HG02870 (cell line): ENCODE measurements around the gene ACSS3.

ENCODE experiments used
- ATAC-seq: cut with Tn5 transposase; IDR thresholded peaks from one replicate; pipeline ENCODE4 v1.9.1; 2021; ENCODE audit warnings: mild to moderate bottlenecking, moderate library complexity; ENCODE audit not compliant: unreplicated experiment

Gene ACSS3

DNA sequence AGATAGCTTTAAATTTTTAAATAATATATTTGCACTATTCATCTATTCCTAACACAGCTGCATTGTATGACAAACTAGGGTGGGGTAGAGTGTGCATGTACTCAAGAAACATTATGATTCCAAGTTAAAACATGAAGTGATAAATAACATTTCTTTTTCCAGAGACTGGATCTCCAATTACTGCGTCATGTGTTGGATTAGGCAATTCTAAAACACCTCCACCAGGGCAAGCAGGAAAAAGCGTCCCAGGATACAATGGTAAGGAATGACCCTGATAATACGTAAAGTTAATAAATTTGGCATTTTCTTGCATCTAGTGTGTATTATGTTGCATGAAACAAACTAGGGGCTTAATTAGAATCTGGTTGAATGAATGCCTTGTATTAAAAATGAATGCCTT, 138.9 kb downstream of the ACSS3 start:
- no peak for ATAC-seq

DNA sequence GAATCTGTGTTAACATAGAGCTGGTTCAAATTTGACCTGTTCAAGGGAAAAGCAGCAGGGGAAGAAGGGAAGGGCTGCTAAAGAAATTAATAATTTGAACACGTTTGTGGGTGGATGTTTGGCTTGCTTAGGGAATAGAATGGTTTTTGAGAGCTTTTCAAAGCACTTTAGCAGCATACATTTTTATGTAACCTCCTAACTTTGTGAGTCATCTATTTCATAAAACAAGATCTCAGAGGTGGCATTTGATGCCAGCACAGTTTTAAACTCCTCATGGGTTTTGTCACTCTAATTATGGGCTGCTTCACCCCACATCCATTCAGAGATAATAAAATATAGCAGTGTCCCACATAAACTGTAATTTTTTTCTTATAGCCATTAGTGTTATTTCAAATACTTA, 143.8 kb downstream of the ACSS3 start:
- no peak for ATAC-seq

DNA sequence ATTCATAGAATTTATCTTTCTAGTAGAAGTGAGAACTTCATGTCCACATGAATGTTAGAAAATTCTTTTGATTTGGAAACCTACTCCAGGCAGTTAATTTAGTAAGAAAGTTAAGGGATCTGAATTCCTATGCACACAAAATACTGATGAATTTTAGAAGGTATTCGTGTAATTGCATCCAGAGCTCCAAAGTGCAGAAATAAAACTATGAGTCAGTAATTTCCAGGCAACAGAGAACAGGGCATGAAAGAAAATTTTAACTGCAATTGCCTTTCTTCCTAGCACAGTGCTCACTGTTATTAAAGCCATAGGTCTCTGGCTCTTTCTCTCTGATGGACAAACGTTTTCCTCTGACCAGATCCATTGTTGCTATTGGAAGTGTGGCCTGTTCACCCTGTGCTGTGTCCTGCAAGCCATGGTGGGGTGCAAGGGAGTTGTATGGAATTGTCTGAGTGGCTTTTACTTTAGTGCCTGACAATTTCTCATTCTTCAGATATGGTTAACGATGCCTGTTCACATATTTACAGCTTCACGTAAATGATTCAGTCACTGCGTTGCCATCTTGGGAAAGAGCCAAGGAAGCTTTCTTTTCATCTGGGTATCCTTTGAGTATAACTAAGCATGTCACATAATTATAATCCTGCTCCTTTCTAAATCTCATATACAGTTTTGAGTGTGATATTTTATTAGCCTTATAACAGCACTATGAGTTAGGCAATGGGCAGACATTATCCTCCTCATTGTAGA, 145.1 kb downstream of the ACSS3 start:
- ATAC-seq = no peak

DNA sequence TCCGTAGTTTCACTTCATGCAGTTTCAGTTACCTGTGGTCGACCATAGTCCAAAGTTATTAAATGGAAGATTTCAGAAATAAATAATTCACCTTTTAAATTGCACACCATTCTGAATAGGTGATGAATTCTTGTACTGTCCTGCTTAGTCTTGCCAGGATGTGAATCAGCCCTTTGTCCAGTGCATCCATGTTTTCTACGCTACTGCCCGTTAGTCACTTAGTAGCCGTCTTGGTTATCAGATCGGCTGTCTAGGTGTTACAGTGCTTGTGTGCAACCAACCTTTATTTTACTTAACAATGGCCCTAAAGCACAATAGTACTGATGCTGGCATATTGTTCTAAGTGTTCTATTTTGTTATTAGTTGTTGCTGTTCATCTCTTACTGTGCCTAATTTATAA, 146.7 kb downstream of the ACSS3 start:
- no peak for ATAC-seq

DNA sequence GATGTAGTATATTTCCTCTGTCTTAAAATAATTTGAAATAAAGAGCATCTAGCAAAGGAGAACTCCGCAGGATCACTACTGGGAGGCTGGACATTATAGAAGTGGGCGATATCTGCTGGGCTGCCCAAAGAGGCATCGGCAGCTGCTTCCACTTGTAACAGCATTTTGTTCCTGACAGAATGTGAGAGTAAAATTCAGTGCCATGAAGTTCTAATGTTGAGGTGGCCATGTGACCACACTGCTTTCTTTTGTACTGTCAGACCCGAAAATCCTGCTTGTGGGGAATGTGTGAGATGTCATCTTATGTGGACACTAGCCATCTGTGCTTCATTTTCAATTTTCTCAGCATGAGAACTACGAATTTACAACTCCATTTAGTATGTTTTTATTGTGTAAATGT, 151.9 kb downstream of the ACSS3 start:
- ATAC-seq = no peak

DNA sequence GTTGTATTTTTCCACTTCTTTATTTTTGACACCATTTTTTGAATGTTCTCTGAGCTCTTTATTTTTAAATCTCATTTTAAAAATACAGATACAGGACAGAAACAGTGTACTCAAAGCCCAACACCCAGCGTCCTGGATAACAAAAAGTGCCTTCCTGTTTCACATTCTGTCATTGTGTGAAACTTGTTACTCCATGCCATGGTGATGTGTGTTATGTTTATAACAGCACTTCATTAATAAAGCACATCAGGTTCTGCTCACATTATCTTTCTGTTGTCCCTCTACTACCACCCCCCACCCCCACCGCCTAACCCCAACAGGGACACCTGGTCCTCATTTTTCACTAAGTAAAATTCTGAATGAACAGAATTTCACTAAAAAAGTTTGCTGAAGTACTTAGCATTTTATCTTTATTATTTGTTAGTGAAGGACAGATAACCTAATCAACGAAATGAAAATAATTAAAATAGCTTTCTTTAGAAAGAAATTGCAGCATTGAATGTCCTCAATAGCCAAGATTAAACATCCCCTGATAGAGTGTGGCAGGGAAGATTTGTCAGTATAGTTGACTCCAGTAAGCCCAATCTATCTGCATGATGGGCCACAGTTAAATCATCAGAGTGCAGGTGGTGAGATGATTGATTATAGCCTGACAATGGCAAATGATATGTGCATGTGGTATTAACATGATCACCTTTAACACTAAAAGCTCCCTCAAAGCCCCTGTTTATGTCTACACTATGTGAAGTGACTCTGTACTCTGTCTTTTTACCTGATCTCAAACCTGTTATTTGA, 153.9 kb downstream of the ACSS3 start:
- no peak for ATAC-seq

DNA sequence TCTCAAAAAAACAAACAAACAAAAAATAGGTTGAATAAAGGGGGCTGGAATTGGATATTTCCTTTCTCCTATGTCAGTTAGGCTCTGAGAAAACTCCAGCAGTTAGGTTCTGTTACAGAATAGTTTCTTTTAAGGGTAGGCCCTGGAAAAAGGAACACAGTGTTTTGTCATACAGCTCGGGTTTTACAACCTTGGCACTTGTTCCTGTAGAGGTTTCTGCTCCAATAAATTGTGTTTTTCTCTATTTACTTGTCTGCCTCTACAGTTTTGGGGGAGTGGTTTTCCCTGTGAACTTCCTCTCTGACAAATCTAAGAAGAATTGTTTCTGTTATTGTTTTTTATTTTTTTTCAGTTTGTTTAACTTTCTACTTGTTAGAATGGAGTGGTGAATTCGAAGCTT, 167.6 kb downstream of the ACSS3 start:
- ATAC-seq = no peak

DNA sequence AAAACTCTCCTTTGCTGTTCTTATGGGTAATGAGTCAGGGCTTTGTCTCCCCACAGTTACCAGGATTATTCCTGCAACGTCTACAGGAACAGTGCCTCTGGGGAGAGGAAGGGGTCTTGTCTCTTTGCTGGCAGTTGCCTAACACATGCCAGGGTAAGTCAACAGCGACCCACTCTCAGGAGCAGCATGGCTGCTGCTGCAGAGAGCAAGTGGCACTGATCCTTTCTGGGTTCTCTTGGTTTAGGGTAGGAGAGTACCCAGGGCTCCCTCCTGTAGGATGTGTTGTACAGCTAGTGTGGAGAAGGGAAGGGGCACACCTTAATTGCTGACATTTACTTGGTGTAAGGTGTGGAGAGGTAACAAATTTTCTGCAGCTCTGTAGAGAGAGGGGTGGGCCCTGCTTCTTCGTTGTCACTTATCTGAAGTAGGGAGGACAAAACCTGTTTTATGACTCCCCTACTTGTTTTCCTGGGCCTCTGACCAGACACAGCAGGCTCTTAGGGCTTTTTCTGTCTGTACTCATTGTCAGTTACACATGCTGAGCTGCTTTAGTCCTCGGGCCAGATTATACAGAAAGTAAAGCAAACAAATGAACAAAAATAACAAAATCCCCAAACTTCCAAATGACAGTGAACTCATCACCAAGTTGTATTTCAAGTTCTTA, 168.2 kb downstream of the ACSS3 start:
- ATAC-seq = no peak

DNA sequence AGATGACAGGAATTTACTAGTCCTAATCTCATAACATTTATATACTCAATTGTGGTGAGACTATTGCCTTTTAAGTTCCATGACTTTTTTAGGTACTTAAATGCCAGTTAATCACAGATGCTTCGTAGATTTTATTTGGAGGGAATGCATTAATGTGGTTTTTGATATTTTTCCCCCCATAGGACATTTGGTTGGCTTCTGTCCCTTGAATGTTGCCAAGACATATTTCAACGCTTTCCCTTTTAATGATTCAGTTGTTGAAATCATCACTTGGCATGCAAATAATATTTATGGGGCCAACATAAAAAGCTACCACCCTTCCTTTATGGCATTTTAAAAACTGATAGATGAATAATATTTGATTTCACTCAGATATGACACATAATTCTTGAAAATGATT, 172.1 kb downstream of the ACSS3 start:
- ATAC-seq = no peak

DNA sequence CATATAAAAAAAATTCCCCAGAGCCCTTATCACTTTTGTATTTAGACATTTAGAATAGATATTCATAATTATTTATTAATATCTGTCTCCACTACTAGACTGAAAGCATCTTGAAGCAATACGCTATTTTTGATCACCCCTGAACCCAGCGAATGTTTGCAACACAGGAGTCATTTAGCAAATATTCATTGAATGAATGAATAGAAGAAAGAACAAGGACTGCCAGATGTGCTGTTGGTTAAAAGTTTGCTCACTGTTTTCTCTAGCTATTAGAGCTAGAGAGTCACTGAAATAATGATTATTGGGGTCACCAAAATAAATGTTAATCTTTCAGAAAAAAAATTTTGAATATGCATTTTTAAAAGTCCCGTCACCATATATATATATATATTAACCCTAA, 174.3 kb downstream of the ACSS3 start:
- ATAC-seq = no peak

DNA sequence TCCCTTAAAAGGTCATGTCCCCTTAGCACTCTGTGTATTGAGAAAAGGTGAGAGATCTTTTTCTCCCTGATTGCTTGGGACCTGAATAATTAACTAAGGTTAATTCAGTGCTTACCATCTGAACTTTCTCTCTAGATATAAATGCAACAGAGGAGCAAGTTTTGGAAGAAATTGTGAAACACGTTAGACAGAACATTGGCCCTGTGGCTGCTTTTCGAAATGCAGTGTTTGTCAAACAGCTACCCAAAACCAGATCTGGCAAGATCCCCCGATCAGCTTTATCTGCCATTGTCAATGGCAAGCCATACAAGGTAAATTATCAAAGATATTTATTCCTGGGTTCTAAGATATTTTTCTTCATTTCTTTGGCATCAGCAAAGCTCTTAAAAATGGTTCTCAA, 175.5 kb downstream of the ACSS3 start:
- no peak for ATAC-seq

DNA sequence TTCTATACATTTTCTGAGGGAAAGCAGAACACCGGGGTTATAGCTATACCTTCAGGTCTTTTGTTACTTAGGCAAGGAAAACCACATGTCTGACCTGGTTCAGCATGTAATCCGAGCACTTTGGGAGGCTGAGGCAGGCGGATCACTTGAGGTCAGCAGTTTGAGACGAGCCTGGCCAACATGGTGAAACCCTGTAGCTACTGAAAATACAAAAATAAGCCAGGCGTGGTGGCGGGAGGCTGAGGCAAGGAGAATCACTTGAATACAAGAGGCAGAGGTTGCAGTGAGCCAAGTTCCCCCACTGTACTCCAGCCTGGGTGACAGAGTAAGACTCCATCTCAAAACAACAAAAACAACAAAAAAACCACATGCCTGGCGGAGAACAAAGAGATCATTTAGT, 177.6 kb downstream of the ACSS3 start:
- no peak for ATAC-seq

DNA sequence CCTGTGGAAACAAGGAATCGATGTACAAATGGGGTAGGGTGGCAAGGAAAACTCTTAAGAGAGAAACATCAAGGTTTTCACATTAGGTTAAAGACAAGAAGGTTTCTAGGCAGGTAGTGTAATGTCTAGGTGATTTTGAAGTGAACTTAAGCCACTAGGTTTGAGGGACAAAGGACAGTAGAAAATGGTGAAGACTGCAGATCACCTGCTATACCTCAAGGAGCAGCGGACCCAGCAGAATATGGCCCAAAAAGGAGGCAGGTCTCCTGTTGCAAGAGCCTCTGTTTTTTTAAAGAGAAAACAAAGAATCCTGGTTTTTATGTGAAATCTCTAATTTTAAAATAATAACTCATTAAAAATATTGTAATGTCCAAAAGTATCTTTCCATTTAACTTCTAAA, 178.1 kb downstream of the ACSS3 start:
- ATAC-seq = no peak

DNA sequence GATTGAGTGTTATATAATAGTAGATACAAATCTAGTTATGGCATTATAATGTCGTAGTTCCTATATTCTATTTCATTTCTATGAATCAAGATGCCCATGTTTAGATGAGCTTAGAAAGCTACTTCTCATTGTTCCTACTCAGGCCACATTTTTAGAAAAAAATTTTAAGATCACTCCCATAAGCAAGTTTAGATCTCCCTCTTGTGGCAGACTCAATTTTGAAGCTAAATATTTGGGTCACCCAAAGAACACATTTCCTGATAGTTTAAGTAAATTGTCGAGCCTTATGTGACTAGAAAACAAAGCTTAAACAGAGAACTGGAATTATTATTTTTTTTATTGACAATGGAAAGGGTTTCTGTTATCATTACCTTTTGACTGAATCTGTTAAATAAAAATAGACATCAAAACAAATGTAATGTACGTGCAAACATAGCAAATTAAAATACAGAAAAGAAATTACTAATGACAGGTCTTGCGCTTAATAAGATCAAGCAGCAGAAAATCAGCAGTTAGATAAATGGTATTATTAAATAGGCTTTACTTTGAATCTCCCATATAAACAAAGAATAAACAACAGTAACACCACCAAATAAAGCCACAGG, 180.2 kb downstream of the ACSS3 start:
- ATAC-seq = no peak

DNA sequence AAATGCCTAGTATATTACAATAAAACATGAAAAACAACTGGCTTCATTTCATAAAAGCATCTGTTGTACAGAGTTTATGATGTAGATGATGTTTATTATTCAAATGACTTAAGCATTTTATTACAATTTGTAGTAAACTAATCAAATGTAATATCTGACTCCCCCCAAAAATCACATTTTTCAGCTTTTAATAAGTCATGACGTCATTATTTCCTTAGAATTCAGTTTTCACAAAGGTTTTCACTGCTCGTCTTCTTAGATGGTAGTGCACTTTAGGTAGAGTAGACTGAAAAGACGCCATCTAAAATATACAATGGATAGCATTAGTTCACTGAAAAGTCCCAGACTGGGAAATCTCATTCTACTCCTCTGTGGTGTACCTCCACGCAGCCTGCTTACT, 181.5 kb downstream of the ACSS3 start:
- ATAC-seq = no peak

DNA sequence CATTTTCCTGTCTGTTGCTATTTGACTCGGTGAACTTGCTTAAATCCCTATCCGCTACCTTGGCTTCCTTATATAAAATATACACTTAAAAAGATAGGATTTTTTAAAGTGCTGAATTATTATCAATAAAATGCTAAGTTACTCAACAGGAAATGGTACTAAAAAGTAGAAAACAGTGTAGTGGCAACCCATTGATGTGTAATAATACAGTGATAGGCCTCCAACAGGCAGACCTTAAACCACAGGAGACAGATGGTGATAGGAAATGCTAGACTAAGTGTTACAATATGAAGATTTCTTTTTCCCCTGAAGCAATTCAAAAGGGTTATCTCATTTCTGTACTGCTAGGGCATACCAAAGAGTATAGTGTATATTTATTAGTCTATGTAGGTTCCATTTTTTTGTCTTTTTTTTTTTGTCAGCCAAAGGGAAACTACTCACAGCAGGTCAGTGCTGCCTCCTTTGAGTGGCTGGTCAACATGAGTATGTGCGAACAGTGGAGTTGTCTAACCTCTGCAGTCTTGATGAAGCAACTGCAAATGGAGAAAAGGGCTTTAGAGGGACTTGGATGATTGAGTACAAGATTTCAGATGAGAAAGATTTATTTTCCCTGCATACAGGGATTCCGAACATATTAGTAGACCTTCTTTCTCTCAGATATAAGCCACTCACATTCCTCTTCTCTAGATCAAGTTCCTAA, 183.8 kb downstream of the ACSS3 start:
- ATAC-seq = no peak

DNA sequence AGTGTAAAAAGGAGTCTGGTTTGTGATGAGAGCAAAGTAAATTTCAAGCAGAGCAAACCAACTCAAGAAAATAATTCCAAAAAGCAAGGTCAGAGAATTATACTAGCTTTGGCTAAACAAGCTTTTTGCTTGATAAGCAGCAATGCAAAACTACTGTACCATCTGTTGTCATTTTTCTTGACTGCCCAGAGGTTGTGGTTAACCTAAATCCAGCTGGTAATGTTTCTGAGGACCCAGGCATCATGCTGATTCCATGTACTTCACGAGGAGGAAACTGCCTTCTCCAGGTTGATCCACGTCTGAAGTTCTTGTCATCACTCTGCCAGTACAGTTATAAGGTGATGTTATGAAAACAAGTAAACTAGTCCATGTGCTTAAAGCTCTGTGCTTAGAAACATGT, 185.2 kb downstream of the ACSS3 start:
- no peak for ATAC-seq

DNA sequence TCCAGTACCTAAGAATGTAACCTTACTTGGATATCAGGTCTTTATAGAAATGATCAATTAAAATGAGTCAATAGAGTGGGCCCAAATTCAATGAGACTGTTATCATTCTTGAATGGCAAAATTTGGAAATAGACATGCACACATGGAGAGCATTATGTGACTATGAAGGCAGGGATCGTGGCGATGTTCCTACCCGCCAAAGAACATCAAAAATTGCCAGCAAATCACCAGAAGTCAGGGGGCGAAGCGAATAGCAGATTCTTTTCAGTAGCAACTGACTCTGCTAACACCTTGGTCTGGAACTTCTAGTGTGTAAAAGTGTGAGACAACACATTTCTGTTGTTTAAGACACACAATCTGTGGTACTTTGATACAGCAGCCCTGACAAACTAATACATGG, 192.5 kb downstream of the ACSS3 start:
- ATAC-seq = no peak

DNA sequence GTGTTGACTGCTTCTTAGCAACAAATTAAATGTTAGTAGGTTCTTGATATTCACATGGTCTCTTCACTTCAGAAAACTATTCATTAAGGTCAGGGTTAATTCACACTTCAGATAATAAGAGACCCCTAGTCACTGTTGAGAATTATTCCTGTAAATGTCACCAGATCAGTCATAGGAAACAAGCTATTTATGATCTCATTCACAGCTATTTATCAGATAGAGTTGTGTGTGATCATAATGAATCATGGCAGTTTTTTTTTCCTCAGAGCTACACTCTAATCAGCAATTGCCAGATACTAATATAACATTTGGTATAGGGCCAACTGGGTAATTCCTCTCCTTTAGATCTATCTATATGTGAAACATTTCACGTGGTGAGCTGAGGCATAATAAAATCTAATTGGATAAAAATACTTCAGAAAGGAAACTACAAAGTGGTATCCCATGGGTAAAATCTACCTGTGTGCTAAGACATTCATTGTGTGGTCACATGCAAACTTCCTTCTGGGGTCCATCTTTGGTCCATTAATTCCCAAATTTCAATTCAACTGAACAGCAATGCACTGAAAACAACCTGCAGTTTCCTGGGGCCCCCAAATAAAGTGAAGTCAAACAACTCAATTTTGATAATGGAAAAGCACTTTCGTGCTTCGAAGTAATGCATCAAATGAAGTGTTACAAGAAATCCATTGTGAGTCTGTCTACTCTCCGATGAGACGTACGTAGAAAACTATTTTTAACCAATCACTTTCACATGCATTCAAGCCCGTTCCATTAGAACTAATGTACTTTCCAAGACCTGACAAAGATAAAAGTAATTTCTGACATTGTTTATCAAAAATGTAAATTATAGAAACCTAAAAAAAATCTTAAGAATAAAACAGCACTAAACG, 197.0 kb downstream of the ACSS3 start:
- ATAC-seq = no peak

DNA sequence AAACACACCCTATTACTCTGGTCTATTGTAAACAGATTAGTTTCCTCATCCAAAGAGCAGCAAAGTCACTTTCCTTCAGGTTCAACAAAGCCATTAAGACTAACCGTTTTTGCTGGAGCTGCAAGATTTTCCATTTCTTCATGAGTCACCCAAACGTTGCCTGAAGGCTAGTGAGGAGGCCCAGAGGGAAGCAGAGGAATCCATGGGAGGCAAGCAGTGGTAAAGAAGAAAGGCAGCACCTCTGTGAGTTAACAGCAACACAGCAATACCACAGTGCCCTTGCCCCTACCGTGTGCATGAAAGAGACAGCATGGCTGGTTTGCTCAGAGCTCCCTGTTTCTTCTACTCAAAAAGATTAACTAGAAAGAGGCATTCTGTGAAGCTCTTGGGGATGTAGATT, 206.3 kb downstream of the ACSS3 start:
- no peak for ATAC-seq
